Thyroid gland (tissue), 4 donors: ENCODE measurements around the gene MAP7. TPM values are rescaled to one million over a fixed set of nuclear protein-coding genes. Genes with fewer than 3 reads are reported as not detected.
A peak's percentile ranks its signal among the peaks of the same experiment; 100 is the strongest.

Experiments used
- DNase-seq, 2 donors: peaks; one replicate each; pipeline ENCODE4 v3.0.0-alpha.2; 2019
- H3K27ac ChIP-seq, 3 donors: fragments of 200-600 bp; sonication (generic); 1 replicate in 2 of 3; 2 replicates in 1 of 3; pipeline ENCODE4 v1.5.1; 2016 to 2019; ENCODE audit warnings: mild to moderate bottlenecking in 1 of 3, moderate library complexity in 1 of 3
- H3K27me3 ChIP-seq: fragments of 200-600 bp; sonication (generic); one replicate; pipeline ENCODE4 v1.5.1; 2019
- H3K36me3 ChIP-seq, 2 donors: fragments of 200-600 bp; sonication (generic); one replicate each; pipeline ENCODE4 v1.5.1; 2016 to 2019
- H3K4me1 ChIP-seq, 2 donors: fragments of 200-600 bp; sonication (generic); one replicate each; pipeline ENCODE4 v1.5.1; 2017 to 2019
- H3K4me3 ChIP-seq, 3 donors: fragments of 200-600 bp; sonication (generic); replicated peaks in 1 of 3; 1 replicate in 2 of 3; 2 replicates in 1 of 3; pipeline ENCODE4 v1.5.1; 2016; ENCODE audit warnings: mild to moderate bottlenecking in 1 of 3
- H3K9me3 ChIP-seq: fragments of 200-600 bp; sonication (generic); one replicate; pipeline ENCODE4 v1.5.1; 2017
- POLR2A ChIP-seq, 2 donors: fragments of 450-650 bp; IDR thresholded peaks; one replicate each; pipeline ENCODE4 v1.6.1; 2017; ENCODE audit warnings: antibody characterized with exemption in 2 of 2, mild to moderate bottlenecking in 2 of 2, moderate library complexity in 1 of 2
- WGBS, 2 donors: methylation state at CpG; one replicate each; pipeline ENCODE4 v1.1.5; 2017; 5-methylcytosine and 5-hydroxymethylcytosine counted together
- intact Hi-C: fragments of 100-400 bp; cut with DNase I; formaldehyde crosslinking; loops from one replicate; pipeline ENCODE4 v1.15.1; 2023
- total RNA-seq, 4 donors: library from RNA; depleted of rRNA; stranded (reverse); fragments of >200 nt; gene quantifications; one replicate each; pipeline ENCODE4 v1.2.3, GENCODE V29; 2016
- TF ChIP-seq, protein P1 (sequence below), 6 experiments: fragments of 200-600 bp in 3 of 6; fragments of 450-650 bp in 3 of 6; sonication (generic) in 3 of 6; IDR thresholded peaks; one replicate each; pipeline ENCODE4 v1.5.1; 2016 to 2019; ENCODE audit warnings: antibody characterized with exemption in 6 of 6, mild to moderate bottlenecking in 2 of 6, inconsistent platforms in 1 of 6, moderate library complexity in 1 of 6

Gene MAP7
- total RNA-seq, 4 donors from 2014 or later = 24.5 to 46.0 (median 36.0) TPM

GRCh38 chr6:136510299-136510698 is 39.9 kb downstream of the MAP7 start:
- no peaks in the 10 kb centered on the region for H3K27me3 ChIP-seq
- H3K9me3 ChIP-seq = no peaks in the 10 kb centered on the region
- intact Hi-C loops = no loop called here
- no peak overlapping the region for H3K4me3 ChIP-seq
- peaks cover 16% of the 10 kb centered on the region in 2 donors for H3K4me1 ChIP-seq
- 89 to 99% methylated on average over 5 of the region's 5 CpGs for WGBS, 2 donors
- H3K27ac ChIP-seq = no peak overlapping the region
- no peak for TF ChIP-seq POLR2A (IDR thresholded peaks at IDR 0.05)
- TF ChIP-seq, protein P1, sequence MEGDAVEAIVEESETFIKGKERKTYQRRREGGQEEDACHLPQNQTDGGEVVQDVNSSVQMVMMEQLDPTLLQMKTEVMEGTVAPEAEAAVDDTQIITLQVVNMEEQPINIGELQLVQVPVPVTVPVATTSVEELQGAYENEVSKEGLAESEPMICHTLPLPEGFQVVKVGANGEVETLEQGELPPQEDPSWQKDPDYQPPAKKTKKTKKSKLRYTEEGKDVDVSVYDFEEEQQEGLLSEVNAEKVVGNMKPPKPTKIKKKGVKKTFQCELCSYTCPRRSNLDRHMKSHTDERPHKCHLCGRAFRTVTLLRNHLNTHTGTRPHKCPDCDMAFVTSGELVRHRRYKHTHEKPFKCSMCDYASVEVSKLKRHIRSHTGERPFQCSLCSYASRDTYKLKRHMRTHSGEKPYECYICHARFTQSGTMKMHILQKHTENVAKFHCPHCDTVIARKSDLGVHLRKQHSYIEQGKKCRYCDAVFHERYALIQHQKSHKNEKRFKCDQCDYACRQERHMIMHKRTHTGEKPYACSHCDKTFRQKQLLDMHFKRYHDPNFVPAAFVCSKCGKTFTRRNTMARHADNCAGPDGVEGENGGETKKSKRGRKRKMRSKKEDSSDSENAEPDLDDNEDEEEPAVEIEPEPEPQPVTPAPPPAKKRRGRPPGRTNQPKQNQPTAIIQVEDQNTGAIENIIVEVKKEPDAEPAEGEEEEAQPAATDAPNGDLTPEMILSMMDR (IDR thresholded peaks at IDR 0.05) = no peak
- no peak for DNase-seq
- no peaks in the 10 kb centered on the region for H3K36me3 ChIP-seq

DNA sequence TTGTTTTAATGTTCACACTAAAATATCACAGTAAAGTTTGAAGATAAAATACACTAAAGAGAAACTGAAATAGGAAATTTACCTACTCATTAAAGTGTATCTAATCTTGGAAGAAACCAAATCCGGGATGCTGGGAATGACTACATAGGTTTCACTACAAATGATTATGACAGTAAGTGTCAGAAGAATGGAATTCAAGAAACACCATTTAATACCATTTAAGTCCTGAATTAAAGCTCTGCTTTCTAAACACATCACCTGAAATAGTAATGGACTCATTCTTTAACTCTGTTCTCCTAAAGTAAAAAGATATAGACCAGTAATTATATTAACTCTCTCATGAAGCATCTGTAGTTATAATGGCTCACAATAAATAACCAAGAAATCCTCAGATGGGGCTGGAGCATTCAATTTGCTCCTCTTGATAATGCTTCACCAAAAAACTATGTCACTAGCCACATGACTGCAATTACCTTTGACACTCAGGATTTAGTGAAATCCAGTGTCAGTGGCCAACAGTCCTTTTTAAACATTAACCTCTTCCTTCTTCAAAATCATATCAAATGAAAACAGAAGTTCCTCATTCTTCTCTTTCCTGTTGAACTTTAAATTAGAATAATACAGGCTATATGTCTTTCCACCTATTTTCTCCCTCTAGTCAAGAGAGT is 41.4 kb downstream of the MAP7 start:
- Histone ChIP-seq H3K9me3 (no peaks in the 10 kb centered on the region), H3K36me3 (no peaks in the 10 kb centered on the region), H3K27ac (no peak overlapping the region), H3K4me1 (peaks cover 16% of the 10 kb centered on the region in 2 donors), H3K27me3 (no peaks in the 10 kb centered on the region), H3K4me3 (no peak overlapping the region)
- TF ChIP-seq POLR2A (IDR thresholded peaks at IDR 0.05) = no peak
- TF ChIP-seq, protein P1 (IDR thresholded peaks at IDR 0.05) = no peak
- intact Hi-C loops = no loop called here
- WGBS, 2 donors = 89 to 96% methylated on average over 1 of the region's 1 CpG
- DNase-seq = no peak

GRCh38 chr6:136506124-136506799 is 44.0 kb downstream of the MAP7 start:
- H3K27ac ChIP-seq = no peak overlapping the region
- WGBS, 2 donors = 83 to 86% methylated on average over 5 of the region's 5 CpGs
- H3K36me3 ChIP-seq = no peaks in the 10 kb centered on the region
- peaks cover 0 to 9% of the 10 kb centered on the region in 2 donors for H3K4me1 ChIP-seq
- no peaks in the 10 kb centered on the region for H3K27me3 ChIP-seq
- no peak for TF ChIP-seq POLR2A (IDR thresholded peaks at IDR 0.05)
- H3K9me3 ChIP-seq = no peaks in the 10 kb centered on the region
- intact Hi-C loops = no loop called here
- DNase-seq = peak in 1 of 2 donors; percentile 15
- no peak overlapping the region for H3K4me3 ChIP-seq

GRCh38 chr6:136503303-136504029 is 46.8 kb downstream of the MAP7 start:
- Histone ChIP-seq H3K36me3 (no peaks in the 10 kb centered on the region), H3K27me3 (no peaks in the 10 kb centered on the region), H3K27ac (no peak overlapping the region), H3K4me1 (peaks cover 3 to 19% of the 10 kb centered on the region in 2 donors), H3K4me3 (no peak overlapping the region), H3K9me3 (no peaks in the 10 kb centered on the region)
- no peak for DNase-seq
- intact Hi-C loops = no loop called here
- TF ChIP-seq POLR2A (IDR thresholded peaks at IDR 0.05) = no peak
- TF ChIP-seq, protein P1 (IDR thresholded peaks at IDR 0.05) = no peak
- WGBS, 2 donors = 56 to 64% methylated on average over 6 of the region's 6 CpGs

DNA sequence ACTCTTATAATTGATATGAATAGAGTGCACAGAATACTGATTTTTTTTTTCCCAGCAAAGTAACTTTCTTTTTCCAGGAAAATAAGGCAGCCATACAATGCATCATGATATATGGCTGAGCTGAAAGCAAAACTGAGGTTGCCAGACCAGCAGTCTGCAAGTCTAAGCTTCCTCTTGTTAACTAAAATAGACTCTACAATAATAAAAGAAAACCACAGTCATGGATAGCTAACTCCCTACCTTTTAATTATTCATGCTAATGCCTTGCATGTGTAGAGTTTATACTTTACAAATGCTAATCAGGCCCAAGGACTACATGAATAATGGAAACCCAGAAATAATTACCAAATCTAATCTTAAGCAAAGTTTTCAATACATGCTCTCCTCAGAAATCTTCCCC is 47.4 kb downstream of the MAP7 start:
- intact Hi-C loops = no loop called here
- Histone ChIP-seq H3K27ac (no peak overlapping the region), H3K9me3 (no peaks in the 10 kb centered on the region), H3K4me1 (peaks cover 3 to 19% of the 10 kb centered on the region in 2 donors), H3K36me3 (no peaks in the 10 kb centered on the region), H3K4me3 (no peak overlapping the region), H3K27me3 (no peaks in the 10 kb centered on the region)
- TF ChIP-seq, protein P1 (IDR thresholded peaks at IDR 0.05) = no peak
- TF ChIP-seq POLR2A (IDR thresholded peaks at IDR 0.05) = no peak
- no peak for DNase-seq
